Osteocyte (in vitro differentiated cells): ENCODE results near the gene EGFR. TPM values are rescaled to one million over a fixed set of nuclear protein-coding genes. Genes with fewer than 3 reads are reported as not detected.

Source experiments
- DNase-seq: peaks from one replicate; pipeline ENCODE4 v3.0.0; 2021; ENCODE audit warnings: mixed read lengths; ENCODE audit not compliant: unreplicated experiment; ENCODE audit errors: extremely low spot score
- H3K27ac Mint-ChIP-seq: one replicate; pipeline ENCODE4 v1.8.0; 2021; ENCODE audit warnings: mild to moderate bottlenecking, mixed read lengths; ENCODE audit not compliant: unreplicated experiment
- H3K27me3 Mint-ChIP-seq: one replicate; pipeline ENCODE4 v1.8.0; 2021; ENCODE audit warnings: mixed read lengths; ENCODE audit not compliant: unreplicated experiment
- H3K36me3 Mint-ChIP-seq: one replicate; pipeline ENCODE4 v1.8.0; 2021; ENCODE audit warnings: mixed read lengths; ENCODE audit not compliant: unreplicated experiment
- H3K4me1 Mint-ChIP-seq: one replicate; pipeline ENCODE4 v1.8.0; 2021; ENCODE audit warnings: mixed read lengths; ENCODE audit not compliant: unreplicated experiment
- H3K4me3 Mint-ChIP-seq: one replicate; pipeline ENCODE4 v1.8.0; 2021; ENCODE audit warnings: mild to moderate bottlenecking, moderate library complexity, mixed read lengths; ENCODE audit not compliant: unreplicated experiment
- H3K9me3 Mint-ChIP-seq: one replicate; pipeline ENCODE4 v1.8.0; 2021; ENCODE audit warnings: mixed read lengths; ENCODE audit not compliant: unreplicated experiment
- CTCF ChIP-seq: fragments of 200-600 bp; sonication (generic); IDR thresholded peaks from 2 replicates; pipeline ENCODE4 v1.5.0; 2021; ENCODE audit warnings: antibody characterized with exemption, mild to moderate bottlenecking, moderate library complexity
- total RNA-seq: library from RNA; stranded (reverse); gene quantifications from 2 replicates; pipeline ENCODE4 v1.2.1, GENCODE V29; 2021

EGFR gene
- total RNA-seq, 1 donor from 2014 or later, result 56.5 TPM

- no peak for DNase-seq
- H3K36me3 Mint-ChIP-seq, result peaks cover 75% of the 10 kb centered on the region
- peak overlapping the region; percentile 85 for H3K27ac Mint-ChIP-seq
- no peak for TF ChIP-seq CTCF
- H3K4me3 Mint-ChIP-seq, result peak overlapping the region; percentile 47
- no peaks in the 10 kb centered on the region for H3K27me3 Mint-ChIP-seq
- H3K9me3 Mint-ChIP-seq, result no peaks in the 10 kb centered on the region
- H3K4me1 Mint-ChIP-seq, result peaks cover 23% of the 10 kb centered on the region
Measured at GRCh38 chr7:55156919-55157763, 138.3 kb downstream of the EGFR start.

GRCh38 chr7:55157764-55158105, 138.9 kb downstream of the EGFR start:
- H3K27me3 Mint-ChIP-seq, result no peaks in the 10 kb centered on the region
- H3K27ac Mint-ChIP-seq, result no peak overlapping the region
- H3K36me3 Mint-ChIP-seq, result peaks cover 71% of the 10 kb centered on the region
- no peaks in the 10 kb centered on the region for H3K9me3 Mint-ChIP-seq
- peaks cover 23% of the 10 kb centered on the region for H3K4me1 Mint-ChIP-seq
- DNase-seq, result no peak
- no peak overlapping the region for H3K4me3 Mint-ChIP-seq
- TF ChIP-seq CTCF, result no peak

GRCh38 chr7:55158541-55159382, 139.9 kb downstream of the EGFR start:
- no peak overlapping the region for H3K27ac Mint-ChIP-seq
- TF ChIP-seq CTCF, result no peak
- H3K4me3 Mint-ChIP-seq, result no peak overlapping the region

GRCh38 chr7:55160539-55160938, 141.7 kb downstream of the EGFR start:
- Mint-ChIP-seq H3K27ac (no peak overlapping the region), H3K4me1 (peaks cover 23% of the 10 kb centered on the region), H3K4me3 (no peak overlapping the region), H3K27me3 (no peaks in the 10 kb centered on the region), H3K36me3 (peaks cover 69% of the 10 kb centered on the region), H3K9me3 (no peaks in the 10 kb centered on the region)
- no peak for DNase-seq
- no peak for TF ChIP-seq CTCF

More at GRCh38 chr7:55158541-55159382, 139.9 kb downstream of the EGFR start:
- Mint-ChIP-seq H3K9me3 (no peaks in the 10 kb centered on the region), H3K4me1 (peaks cover 23% of the 10 kb centered on the region), H3K27me3 (no peaks in the 10 kb centered on the region), H3K36me3 (peaks cover 69% of the 10 kb centered on the region)
- no peak for DNase-seq

DNA sequence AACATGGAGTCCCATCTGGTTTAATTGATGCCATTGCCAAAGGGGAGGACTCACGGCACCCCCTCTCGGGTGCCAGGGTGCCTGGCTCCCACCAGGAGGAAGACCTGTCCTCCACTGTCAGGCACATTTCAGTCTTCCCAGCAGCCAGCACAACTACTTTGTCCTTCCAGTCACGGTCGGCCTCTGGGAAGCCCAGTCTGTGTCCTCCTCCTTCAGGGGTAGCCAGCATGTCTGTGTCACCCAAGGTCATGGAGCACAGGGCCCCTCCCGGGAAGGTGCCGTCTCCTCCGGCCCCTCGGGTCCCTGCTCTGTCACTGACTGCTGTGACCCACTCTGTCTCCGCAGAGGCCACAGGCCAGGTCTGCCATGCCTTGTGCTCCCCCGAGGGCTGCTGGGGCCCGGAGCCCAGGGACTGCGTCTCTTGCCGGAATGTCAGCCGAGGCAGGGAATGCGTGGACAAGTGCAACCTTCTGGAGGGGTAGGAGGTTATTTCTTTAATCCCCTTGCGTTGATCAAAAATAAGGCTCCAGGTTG, 142.4 kb downstream of the EGFR start:
- Mint-ChIP-seq H3K4me3 (no peak overlapping the region), H3K27ac (no peak overlapping the region), H3K36me3 (peaks cover 68% of the 10 kb centered on the region), H3K9me3 (no peaks in the 10 kb centered on the region), H3K27me3 (no peaks in the 10 kb centered on the region), H3K4me1 (peaks cover 22% of the 10 kb centered on the region)
- DNase-seq, result no peak
- no peak for TF ChIP-seq CTCF
